Esophagus squamous epithelium (tissue), 5 donors: ENCODE results near the gene FNDC11. TPM values are rescaled to one million over a fixed set of nuclear protein-coding genes. Genes with fewer than 3 reads are reported as not detected.
"Not testable (repeated sequence)": the region's sequence is repeated elsewhere in the genome, so short reads cannot be mapped to it uniquely, and the experiment has no call there.

Experiments used
- DNase-seq: peaks from one replicate; lab custom pipeline; 2025; lab: John Stamatoyannopoulos, UW
- H3K27ac ChIP-seq, 4 donors: fragments of 200-600 bp; sonication (generic); one replicate each; pipeline ENCODE4 v1.5.1; 2016 to 2019; ENCODE audit warnings: mild to moderate bottlenecking in 1 of 4
- H3K27me3 ChIP-seq, 4 donors: fragments of 200-600 bp; sonication (generic); 1 replicate in 3 of 4; 2 replicates in 1 of 4; pipeline versions ENCODE4 v1.5.1 to v1.6.0; 2017 to 2021; ENCODE audit warnings: antibody characterized with exemption in 1 of 4
- H3K36me3 ChIP-seq, 3 donors: fragments of 200-600 bp; sonication (generic); one replicate each; pipeline ENCODE4 v1.5.1; 2016 to 2019
- H3K4me1 ChIP-seq, 3 donors: fragments of 200-600 bp; sonication (generic); one replicate each; pipeline ENCODE4 v1.5.1; 2017 to 2019
- H3K4me3 ChIP-seq, 4 donors: fragments of 200-600 bp; sonication (generic); 1 replicate in 3 of 4; 2 replicates in 1 of 4; pipeline ENCODE4 v1.5.1; 2016 to 2019; ENCODE audit warnings: mild to moderate bottlenecking in 2 of 4, moderate library complexity in 1 of 4
- H3K9me3 ChIP-seq, 3 donors: fragments of 200-600 bp; sonication (generic); one replicate each; pipeline ENCODE4 v1.5.1; 2016 to 2019
- CTCF ChIP-seq, 6 experiments: fragments of 450-650 bp in 4 of 6; fragments of 200-600 bp in 2 of 6; sonication (generic) in 2 of 6; IDR thresholded peaks; one replicate each; pipeline ENCODE4 v1.5.1; 2016 to 2019; ENCODE audit warnings: antibody characterized with exemption in 6 of 6, mild to moderate bottlenecking in 4 of 6, moderate library complexity in 4 of 6
- POLR2A ChIP-seq, 4 donors: fragments of 450-650 bp; IDR thresholded peaks; one replicate each; pipeline ENCODE4 v1.6.1; 2017; ENCODE audit warnings: antibody characterized with exemption in 4 of 4, mild to moderate bottlenecking in 4 of 4, moderate library complexity in 3 of 4
- WGBS, 2 donors: methylation state at CpG; one replicate each; pipeline ENCODE4 v1.1.5; 2018; 5-methylcytosine and 5-hydroxymethylcytosine counted together
- intact Hi-C: fragments of 100-400 bp; cut with DNase I; formaldehyde crosslinking; loops from one replicate; pipeline ENCODE4 v1.15.0; 2022
- total RNA-seq, 4 donors: library from RNA; depleted of rRNA; stranded (reverse); fragments of >200 nt; gene quantifications; one replicate each; pipeline ENCODE4 v1.1.0, GENCODE V29; 2016
- donor health status: DM: yes; HTN: yes; CAD: no.

The FNDC11 gene
- total RNA-seq, 4 donors from 2014 or later = under 0.01 TPM; not detected in 3

DNA sequence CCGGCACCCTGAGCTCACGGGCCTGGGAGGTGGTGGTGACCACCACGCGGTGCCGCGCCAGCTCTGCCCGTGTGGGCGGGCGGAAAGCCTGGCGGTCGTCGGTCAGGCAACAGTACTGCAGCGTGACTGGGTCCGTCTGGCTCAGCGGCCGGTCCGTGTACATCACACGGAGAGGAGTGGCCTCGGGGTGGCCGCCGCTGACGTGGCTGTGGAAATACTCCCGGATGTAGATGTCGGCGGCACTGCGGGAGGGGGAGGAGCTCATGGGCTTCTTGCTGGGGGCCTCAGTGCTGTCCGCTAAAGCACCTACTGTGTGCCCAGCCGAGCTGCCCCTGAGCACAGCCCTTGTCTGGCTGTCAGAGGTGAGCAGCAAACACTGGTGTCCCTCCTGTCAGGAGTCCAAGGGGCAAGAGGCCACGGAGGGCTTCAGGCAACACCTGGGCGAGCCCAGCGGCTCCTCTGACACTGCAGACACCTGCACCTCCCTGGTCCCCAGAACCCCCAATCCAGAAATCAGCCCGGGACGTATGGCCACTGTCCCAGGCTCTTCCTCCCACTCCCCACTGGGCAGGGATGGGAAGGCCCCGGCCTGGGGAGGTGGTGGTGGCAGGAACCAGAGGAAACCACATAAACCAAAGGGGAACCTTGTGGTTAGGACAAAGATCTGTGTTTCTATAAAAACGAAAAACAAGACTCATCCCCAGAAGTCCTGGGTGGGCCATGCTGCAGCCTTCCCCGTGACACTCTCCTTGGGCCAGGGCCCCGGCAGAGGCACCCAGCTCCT lies 13.6 kb downstream of the FNDC11 start:
- intact Hi-C loops = no loop called here
- Histone ChIP-seq H3K27ac (peak overlapping the region in 2 of 4 donors; percentile 50 to 67), H3K36me3 (peaks cover 15 to 66% (median 19%) of the 10 kb centered on the region in 3 donors), H3K4me3 (peak overlapping the region in 2 of 4 donors; percentile 10 to 42), H3K4me1 (peaks cover 0 to 22% (median 5%) of the 10 kb centered on the region in 3 donors), H3K27me3 (no peaks in the 10 kb centered on the region), H3K9me3 (no peaks in the 10 kb centered on the region)
- peak in 1 of 4 donors; percentile 32 for TF ChIP-seq POLR2A (IDR thresholded peaks at IDR 0.05)
- TF ChIP-seq CTCF (IDR thresholded peaks at IDR 0.05) = no peak
- 59 to 65% methylated on average over 12 to 19 of the region's 37 CpGs for WGBS, 2 donors
- no peak for DNase-seq

GRCh38 chr20:63568170-63568981 lies 14.4 kb downstream of the FNDC11 start:
- intact Hi-C loops = no loop called here
- H3K27me3 ChIP-seq = no peaks in the 10 kb centered on the region
- peak overlapping the region in 2 of 4 donors; percentile 10 to 42 for H3K4me3 ChIP-seq
- peaks cover 11 to 62% (median 11%) of the 10 kb centered on the region in 3 donors for H3K36me3 ChIP-seq
- peaks cover 7 to 30% (median 10%) of the 10 kb centered on the region in 3 donors for H3K4me1 ChIP-seq
- 86 to 92% methylated on average over 5 of the region's 43 CpGs for WGBS, 2 donors
- DNase-seq = no peak
- H3K9me3 ChIP-seq = no peaks in the 10 kb centered on the region
- H3K27ac ChIP-seq = peak overlapping the region in 1 of 4 donors; percentile 67
- TF ChIP-seq CTCF (IDR thresholded peaks at IDR 0.05) = no peak
- no peak for TF ChIP-seq POLR2A (IDR thresholded peaks at IDR 0.05)

DNA sequence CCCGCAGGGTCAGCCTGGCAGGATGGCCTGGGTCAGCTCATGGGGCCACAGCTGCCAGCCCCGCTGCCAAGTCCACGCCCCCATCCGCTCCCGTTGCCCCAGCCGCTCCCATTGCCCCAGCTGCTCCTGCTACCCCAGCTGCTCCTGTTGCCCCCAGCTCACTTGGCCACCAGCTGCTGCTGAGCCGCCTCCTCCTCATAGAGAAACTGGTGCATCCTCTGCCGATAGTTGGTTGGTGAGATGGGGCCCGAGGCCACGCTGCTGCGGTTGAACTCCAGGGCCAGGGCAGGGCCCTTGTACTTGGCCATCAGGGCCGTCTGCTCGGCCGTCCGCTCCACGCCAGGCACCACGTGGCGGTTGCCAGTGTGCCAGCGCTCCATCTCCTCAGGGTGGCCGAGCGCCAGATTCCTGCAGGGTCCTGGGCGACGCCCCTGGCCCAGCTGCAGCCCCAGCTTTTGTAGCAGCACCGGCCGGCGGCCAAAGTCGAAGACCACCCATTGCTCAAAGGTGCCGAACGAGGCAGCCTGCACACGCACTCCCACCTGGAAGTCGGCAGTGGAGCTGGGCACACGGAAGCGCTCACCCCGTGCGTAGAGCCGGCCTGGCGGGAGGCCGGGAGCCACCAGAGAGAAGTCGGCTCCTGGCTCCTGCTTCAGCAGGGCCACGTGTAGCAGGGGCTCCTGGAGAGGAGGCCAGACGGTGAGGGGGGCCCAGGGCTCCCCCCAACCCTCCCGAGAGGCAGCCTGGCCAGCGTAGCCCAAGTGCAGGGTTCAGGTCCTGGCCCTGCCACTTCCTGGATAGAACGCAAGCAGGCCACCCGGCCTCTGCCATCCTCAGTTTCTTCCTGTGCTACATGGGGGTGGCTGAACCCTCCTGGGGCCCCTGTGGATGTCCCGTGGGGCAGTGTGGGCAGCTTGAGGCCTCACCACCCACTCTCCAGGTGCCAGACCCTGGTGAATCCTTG lies 15.3 kb downstream of the FNDC11 start:
- TF ChIP-seq POLR2A (IDR thresholded peaks at IDR 0.05) = no peak
- no peak for TF ChIP-seq CTCF (IDR thresholded peaks at IDR 0.05)
- WGBS, 2 donors = 67 to 92% methylated on average over 1 to 3 of the region's 46 CpGs
- Histone ChIP-seq H3K4me3 (peak overlapping the region in 1 of 4 donors; percentile 42), H3K4me1 (peaks cover 11 to 37% (median 14%) of the 10 kb centered on the region in 3 donors), H3K36me3 (peaks cover 7 to 53% (median 11%) of the 10 kb centered on the region in 3 donors), H3K27ac (peak overlapping the region in 1 of 4 donors; percentile 67), H3K27me3 (no peaks in the 10 kb centered on the region), H3K9me3 (no peaks in the 10 kb centered on the region)
- intact Hi-C loops = no loop called here
- DNase-seq = no peak

GRCh38 chr20:63570281-63571086 lies 16.5 kb downstream of the FNDC11 start:
- no peak for DNase-seq
- intact Hi-C loops = no loop called here
- peaks cover under 1 to 41% (median 11%) of the 10 kb centered on the region in 3 donors for H3K36me3 ChIP-seq
- no peak overlapping the region for H3K27ac ChIP-seq
- no peaks in the 10 kb centered on the region for H3K27me3 ChIP-seq
- TF ChIP-seq POLR2A (IDR thresholded peaks at IDR 0.05) (no peak), CTCF (IDR thresholded peaks at IDR 0.05) (no peak)
- H3K4me1 ChIP-seq = peaks cover 14 to 47% (median 16%) of the 10 kb centered on the region in 3 donors
- no peak overlapping the region for H3K4me3 ChIP-seq
- H3K9me3 ChIP-seq = no peaks in the 10 kb centered on the region
- 82 to 100% methylated on average over 3 to 16 of the region's 28 CpGs for WGBS, 2 donors

- DNase-seq, intact Hi-C loops, H3K9me3 ChIP-seq, H3K27ac ChIP-seq, H3K27me3 ChIP-seq, H3K4me3 ChIP-seq: not testable (repeated sequence)
- H3K36me3 ChIP-seq = peaks cover 0 to 35% (median 5%) of the 10 kb centered on the region in 3 donors
- WGBS, 2 donors = 76 to 80% methylated on average over 1 to 3 of the region's 11 CpGs
- peaks cover 14 to 47% (median 16%) of the 10 kb centered on the region in 3 donors for H3K4me1 ChIP-seq
These were observed 17.1 kb downstream of the FNDC11 start for GRCh38 chr20:63571087-63571478.
